ENCODE data around the gene ZNF8. TPM values are rescaled to one million over a fixed set of nuclear protein-coding genes. Genes with fewer than 3 reads are reported as not detected.

The ZNF8 gene
- total RNA-seq, 4 donors from 2014 or later: 5.6 to 11.6 (median 9.5) TPM

- 75 to 80% methylated on average over 1 of the region's 1 CpG for WGBS, 2 donors (ENCODE audit: low coverage in 1 of 2)
- H3K36me3 ChIP-seq: peaks cover 0 to 65% of the 10 kb centered on the region in 2 donors
- TF ChIP-seq POLR2AphosphoS5 (IDR thresholded peaks at IDR 0.05) (no peak), POLR2A (IDR thresholded peaks at IDR 0.05) (no peak), CTCF (IDR thresholded peaks at IDR 0.05) (no peak), EP300 (IDR thresholded peaks at IDR 0.05) (no peak)
Observed at GRCh38 chr19:58336216-58336615, 57.5 kb downstream of the ZNF8 start.

GRCh38 chr19:58336820-58337219, 58.1 kb downstream of the ZNF8 start:
- Histone ChIP-seq H3K36me3 (peaks cover 0 to 71% of the 10 kb centered on the region in 2 donors), H3K4me1 (no peaks in the 10 kb centered on the region), H3K9me3 (no peaks in the 10 kb centered on the region), H3K4me3 (no peak overlapping the region), H3K27ac (no peak overlapping the region), H3K27me3 (no peaks in the 10 kb centered on the region)
- ATAC-seq: no peak
- no peak for TF ChIP-seq CTCF (IDR thresholded peaks at IDR 0.05)
- TF ChIP-seq POLR2AphosphoS5 (IDR thresholded peaks at IDR 0.05): no peak
- no peak for TF ChIP-seq EP300 (IDR thresholded peaks at IDR 0.05)
- TF ChIP-seq POLR2A (IDR thresholded peaks at IDR 0.05): no peak
- 100% methylated on average over 2 of the region's 4 CpGs for WGBS, 2 donors (ENCODE audit: low coverage in 1 of 2)

More at GRCh38 chr19:58336216-58336615, 57.5 kb downstream of the ZNF8 start:
- no peak for ATAC-seq
- Histone ChIP-seq H3K4me1 (no peaks in the 10 kb centered on the region), H3K4me3 (no peak overlapping the region), H3K9me3 (no peaks in the 10 kb centered on the region), H3K27me3 (no peaks in the 10 kb centered on the region), H3K27ac (no peak overlapping the region)

GRCh38 chr19:58338336-58338735, 59.6 kb downstream of the ZNF8 start:
- WGBS, 2 donors (ENCODE audit: low coverage in 1 of 2): 96 to 100% methylated on average over 6 to 8 of the region's 11 CpGs
- TF ChIP-seq POLR2A (IDR thresholded peaks at IDR 0.05) (no peak), CTCF (IDR thresholded peaks at IDR 0.05) (no peak), EP300 (IDR thresholded peaks at IDR 0.05) (no peak), POLR2AphosphoS5 (IDR thresholded peaks at IDR 0.05) (no peak)

GRCh38 chr19:58338825-58339558, 60.2 kb downstream of the ZNF8 start:
- ATAC-seq: no peak
- H3K4me1 ChIP-seq: no peaks in the 10 kb centered on the region
- no peaks in the 10 kb centered on the region for H3K9me3 ChIP-seq
- no peaks in the 10 kb centered on the region for H3K27me3 ChIP-seq
- no peak overlapping the region for H3K4me3 ChIP-seq
- H3K27ac ChIP-seq: no peak overlapping the region
- H3K36me3 ChIP-seq: peaks cover 0 to 72% of the 10 kb centered on the region in 2 donors
- TF ChIP-seq EP300 (IDR thresholded peaks at IDR 0.05): no peak
- no peak for TF ChIP-seq CTCF (IDR thresholded peaks at IDR 0.05)
- TF ChIP-seq POLR2AphosphoS5 (IDR thresholded peaks at IDR 0.05): no peak
- no peak for TF ChIP-seq POLR2A (IDR thresholded peaks at IDR 0.05)
- 57% methylated on average over 13 of the region's 30 CpGs; no CpG with 5 or more reads in 1 of the 2 donors for WGBS, 2 donors (ENCODE audit: low coverage in 1 of 2)

More at GRCh38 chr19:58338336-58338735, 59.6 kb downstream of the ZNF8 start:
- ATAC-seq: no peak
- Histone ChIP-seq H3K27me3 (no peaks in the 10 kb centered on the region), H3K4me3 (no peak overlapping the region), H3K9me3 (no peaks in the 10 kb centered on the region), H3K27ac (no peak overlapping the region), H3K36me3 (peaks cover 0 to 72% of the 10 kb centered on the region in 2 donors), H3K4me1 (no peaks in the 10 kb centered on the region)

GRCh38 chr19:58345558-58345957, 66.8 kb downstream of the ZNF8 start:
- Histone ChIP-seq H3K36me3 (peaks cover 0 to 21% of the 10 kb centered on the region in 2 donors), H3K27ac (no peak overlapping the region), H3K9me3 (no peaks in the 10 kb centered on the region), H3K27me3 (peaks cover 55% of the 10 kb centered on the region), H3K4me3 (no peak overlapping the region), H3K4me1 (peaks cover 0 to 26% (median 2%) of the 10 kb centered on the region in 3 donors)
- WGBS, 2 donors (ENCODE audit: low coverage in 1 of 2): 68 to 73% methylated on average over 4 to 5 of the region's 5 CpGs
- no peak for TF ChIP-seq POLR2AphosphoS5 (IDR thresholded peaks at IDR 0.05)
- no peak for TF ChIP-seq CTCF (IDR thresholded peaks at IDR 0.05)
- TF ChIP-seq EP300 (IDR thresholded peaks at IDR 0.05): no peak
- TF ChIP-seq POLR2A (IDR thresholded peaks at IDR 0.05): no peak
- no peak for ATAC-seq

Data from gastroesophageal sphincter (tissue), 4 donors.